ENCODE results near the gene GLP2R.
"Not testable (repeated sequence)": the region's sequence is repeated elsewhere in the genome, so short reads cannot be mapped to it uniquely, and the experiment has no call there.

Gene GLP2R

DNA sequence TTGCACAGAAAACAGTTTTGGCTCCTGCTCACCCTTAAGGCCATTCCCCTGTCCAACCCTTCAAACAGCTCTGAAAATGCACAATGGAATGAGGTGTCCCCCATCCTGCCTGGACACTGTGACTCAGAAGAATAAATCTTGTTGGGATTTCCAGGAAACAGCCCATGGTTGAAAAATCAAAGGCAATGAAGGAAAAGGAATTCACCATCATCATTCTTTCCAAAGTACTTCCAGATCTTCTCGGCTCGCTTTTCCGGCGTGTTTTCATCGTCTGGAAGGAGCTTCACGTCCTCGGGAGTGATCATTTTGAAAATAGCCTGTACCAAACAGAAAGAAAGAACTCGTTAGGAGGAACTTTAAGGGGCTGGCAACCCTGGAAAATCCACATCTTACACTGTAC is 75.1 kb downstream of the GLP2R start:
- FAIRE-seq, result no peak

DNA sequence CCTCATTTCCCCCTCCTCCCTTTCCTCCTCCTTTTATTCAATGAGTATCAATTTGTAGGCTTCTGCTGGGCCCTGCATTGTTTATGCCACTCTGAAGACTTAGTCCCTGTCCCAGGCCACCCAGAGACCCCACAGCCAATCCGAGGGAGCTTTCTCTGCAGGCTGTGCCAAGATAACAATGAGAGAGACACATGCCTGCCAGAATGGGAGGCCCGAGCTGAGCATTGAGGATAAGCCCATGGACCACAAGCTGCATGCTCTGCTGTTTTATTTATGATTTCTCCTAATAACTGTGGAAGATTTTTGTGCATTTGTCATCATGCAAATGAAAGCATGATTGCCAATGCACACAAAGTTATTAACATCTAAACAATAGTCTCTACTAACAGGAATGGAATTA is 76.4 kb downstream of the GLP2R start:
- FAIRE-seq, result no peak

DNA sequence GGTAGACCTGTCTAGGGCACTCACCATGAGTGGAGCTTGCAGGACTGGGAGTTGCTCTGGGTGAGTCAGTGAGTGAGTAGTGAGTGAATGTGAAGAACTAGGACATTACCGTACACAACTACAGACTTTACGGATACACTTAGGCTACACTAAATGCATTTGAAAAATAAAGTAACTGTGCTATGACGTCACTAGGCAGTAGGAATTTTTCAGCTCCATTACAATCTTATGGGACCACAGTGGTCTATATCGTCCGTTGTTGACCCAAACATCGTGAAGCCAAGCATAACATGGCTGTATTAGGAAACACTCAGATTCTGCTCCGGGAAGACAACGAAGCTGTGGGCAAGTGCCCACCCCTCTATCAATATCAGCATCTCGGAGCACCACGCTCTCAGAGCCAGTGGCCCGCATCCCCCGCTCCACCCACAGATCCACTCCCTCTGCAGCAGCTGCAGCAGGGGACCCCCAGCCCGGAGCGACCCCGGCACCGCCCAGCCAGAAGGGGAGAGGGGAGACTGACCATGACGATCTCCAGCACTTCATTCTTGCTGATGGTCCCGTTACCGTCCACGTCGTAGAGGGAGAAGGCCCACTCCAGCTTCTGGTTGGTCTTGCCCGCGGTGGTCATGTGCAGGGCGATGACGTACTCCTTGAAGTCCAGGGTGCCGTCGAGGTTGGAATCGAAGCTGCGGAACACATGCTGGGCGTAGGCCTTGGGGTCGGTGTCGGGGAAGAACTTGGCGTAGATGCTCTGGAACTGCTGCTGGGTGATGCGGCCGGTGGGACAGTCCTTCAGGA is 78.8 kb downstream of the GLP2R start:
- no peak for FAIRE-seq

DNA sequence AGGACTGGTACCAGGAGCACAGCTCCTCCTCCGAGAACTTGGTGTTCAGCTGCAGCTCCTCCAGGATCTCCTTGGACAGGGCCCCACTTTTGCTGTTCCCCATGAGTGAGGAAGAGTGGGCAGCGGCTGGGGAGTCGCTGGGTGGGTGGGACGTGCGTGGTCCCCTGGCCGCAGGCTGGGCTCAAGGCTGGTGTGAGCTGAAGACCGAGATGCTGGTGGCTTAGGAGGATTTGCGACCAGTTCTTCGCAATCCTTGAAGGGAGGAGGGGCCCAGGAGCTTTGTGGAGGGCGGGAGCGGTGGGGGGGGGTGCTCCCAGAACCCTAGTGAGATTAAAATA is 79.3 kb downstream of the GLP2R start, which contains the start of gene RCVRN:
Gene RCVRN, minus strand, starts transcription at position 194 of the 338 bp plus-strand sequence. Its CDS starts 91 bp downstream, at position 103.
- FAIRE-seq, result no peak

DNA sequence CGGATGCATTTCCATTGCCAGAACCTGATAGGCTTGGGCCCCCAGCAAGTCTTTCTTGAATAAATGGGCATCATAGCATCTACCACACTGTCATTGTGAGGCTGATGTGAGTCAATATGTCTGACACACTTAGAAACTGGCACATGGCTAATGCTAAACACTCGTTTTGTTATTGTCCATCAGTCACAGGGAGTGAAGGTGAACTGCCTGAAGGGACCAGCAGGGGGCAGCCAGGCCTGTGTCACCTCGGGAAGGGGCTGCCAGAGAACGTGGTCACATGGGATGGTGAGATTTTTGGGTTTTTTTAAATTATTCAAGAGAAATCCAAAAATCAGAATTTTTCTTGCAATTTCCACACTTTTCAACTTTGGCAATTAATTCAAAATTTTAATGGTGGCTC is 80.2 kb downstream of the GLP2R start:
- FAIRE-seq, result no peak

- no peak for FAIRE-seq
Measured at GRCh38 chr17:9906616-9907015, 80.9 kb downstream of the GLP2R start.

DNA sequence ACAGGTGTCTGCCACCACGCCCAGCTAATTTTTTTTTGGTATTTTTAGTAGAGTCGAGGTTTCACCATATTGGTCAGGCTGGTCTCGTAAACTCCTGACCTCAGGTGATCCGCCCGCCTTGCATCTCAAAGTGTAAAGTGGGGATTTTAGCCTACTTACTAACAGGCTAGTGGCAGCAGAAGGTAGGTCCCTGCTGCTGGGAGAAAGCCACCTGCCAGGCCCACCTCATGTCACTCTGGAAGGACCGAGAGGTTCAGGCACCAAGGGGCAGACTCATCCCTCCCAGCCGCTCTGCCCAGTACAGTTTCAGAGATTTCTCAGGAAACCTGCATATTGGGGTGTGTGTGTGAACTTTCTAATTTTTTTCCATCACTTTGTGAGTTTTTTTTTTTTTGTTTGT is 81.4 kb downstream of the GLP2R start:
- no peak for FAIRE-seq

- no peak for FAIRE-seq
Measured at GRCh38 chr17:9907883-9908648, 82.3 kb downstream of the GLP2R start.

DNA sequence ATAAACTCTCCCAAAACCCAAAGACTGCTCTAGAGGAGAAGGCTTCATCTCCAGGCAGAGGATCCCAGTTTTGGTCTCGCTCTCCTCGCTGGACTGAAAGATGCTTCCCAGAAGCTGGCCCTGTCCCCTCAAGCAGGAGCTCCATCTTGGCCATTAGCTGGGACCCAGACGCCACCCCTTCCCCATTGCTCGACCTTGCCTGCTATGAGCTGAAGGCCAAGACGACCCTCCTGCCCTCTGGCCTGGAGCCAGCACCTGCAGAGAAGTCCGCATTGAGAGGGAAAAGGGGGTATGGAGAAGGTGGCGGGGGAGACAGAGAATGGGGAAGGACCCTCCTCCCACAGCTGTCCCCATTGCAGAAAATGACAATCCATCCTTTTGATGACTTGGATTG is 82.9 kb downstream of the GLP2R start:
- no peak for FAIRE-seq

DNA sequence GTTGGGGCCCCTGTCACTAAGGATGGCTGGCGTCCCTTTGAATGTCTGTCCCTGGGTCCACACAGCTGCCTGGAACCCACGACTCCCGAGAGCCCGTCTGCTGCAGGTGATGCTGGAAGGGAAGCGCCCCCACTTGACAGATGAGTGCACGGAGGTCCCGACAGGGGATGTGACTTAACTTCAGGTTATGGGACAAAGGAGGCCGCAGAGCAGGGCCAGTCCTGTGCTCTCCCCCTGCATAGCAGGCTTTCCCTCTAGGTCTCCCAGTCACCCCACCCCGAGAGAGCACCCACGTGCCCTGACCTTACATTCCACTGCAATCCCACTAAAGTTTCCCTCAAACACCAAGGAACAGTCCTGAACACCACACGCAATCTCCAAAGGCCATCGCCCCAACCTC is 85.4 kb downstream of the GLP2R start:
- no peak for FAIRE-seq

GRCh38 chr17:9912121-9913099 is 86.7 kb downstream of the GLP2R start:
- FAIRE-seq, result no peak

DNA sequence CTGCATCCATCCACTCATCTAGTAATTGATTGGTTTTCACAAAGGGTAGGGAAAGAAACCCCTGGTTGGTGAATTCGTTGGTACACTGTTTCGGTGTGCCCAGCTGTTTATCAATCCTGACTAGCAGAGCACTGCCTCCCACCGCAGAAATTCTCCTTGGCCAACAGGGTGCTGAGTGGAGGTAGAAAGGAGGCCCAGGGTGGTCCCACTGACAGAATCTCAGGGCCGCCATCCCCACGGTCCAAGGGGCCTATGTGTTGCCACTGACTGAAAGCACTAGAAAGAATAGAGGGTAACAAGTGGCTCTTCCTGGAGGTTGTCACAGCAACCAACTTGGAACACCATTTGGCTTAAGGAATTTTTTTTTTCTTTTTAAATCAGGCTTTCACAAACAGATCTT is 87.8 kb downstream of the GLP2R start:
- FAIRE-seq, result no peak

- FAIRE-seq, result no peak
Measured at GRCh38 chr17:9916108-9916507, 90.4 kb downstream of the GLP2R start.

GRCh38 chr17:9917131-9917530 is 91.4 kb downstream of the GLP2R start:
- FAIRE-seq, result no peak

GRCh38 chr17:9917801-9918200 is 92.1 kb downstream of the GLP2R start:
- FAIRE-seq, result no peak

DNA sequence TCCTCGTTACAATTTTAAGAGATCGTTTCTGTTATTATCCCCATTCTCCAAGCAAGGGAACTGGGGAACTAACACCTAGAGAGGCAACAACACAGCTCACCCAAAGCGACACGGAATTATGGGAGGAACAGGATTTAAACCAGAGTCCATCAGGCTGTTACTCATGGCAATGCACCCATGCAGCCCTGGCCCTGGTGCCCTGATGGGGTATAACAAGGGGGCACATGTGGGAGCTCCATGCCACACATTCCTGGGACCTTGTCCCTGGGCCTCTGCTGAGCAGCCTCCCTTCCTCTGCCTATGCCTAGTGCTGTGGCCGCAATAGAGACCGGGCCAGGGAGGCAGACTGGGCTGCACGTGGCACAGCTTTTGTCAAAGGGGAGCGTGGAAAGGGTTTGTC is 92.6 kb downstream of the GLP2R start:
- no peak for FAIRE-seq

DNA sequence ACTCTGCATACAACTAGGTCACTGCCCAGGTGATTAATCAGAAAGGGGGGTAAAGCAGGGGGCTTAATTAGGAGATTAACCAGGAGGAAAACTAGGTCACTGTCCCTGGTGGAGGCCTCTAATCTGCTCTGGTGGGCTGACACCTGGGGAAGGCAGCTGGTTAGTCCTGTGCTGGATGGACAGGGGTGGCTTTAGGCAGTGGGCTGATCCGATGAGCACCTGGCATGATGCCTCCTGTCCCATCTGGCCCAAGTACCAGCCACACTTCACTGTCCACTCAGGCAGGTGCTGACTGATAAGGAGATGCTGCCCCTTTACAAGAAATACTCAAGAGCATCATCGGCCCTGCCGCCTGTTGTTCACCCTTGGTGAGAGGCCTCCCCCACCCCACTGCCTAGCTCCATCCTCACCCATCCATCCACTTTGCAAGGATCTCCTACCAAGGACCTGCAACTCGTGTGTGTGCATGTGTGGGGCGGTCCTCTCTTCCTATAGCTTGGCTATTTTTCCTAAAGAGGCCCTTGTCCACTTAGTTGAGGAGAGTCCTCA is 93.2 kb downstream of the GLP2R start:
- no peak for FAIRE-seq

- FAIRE-seq, result not testable (repeated sequence)
Measured at GRCh38 chr17:9921216-9921615, 95.5 kb downstream of the GLP2R start.

- no peak for FAIRE-seq
Measured at GRCh38 chr17:9922012-9922848, 96.5 kb downstream of the GLP2R start.

DNA sequence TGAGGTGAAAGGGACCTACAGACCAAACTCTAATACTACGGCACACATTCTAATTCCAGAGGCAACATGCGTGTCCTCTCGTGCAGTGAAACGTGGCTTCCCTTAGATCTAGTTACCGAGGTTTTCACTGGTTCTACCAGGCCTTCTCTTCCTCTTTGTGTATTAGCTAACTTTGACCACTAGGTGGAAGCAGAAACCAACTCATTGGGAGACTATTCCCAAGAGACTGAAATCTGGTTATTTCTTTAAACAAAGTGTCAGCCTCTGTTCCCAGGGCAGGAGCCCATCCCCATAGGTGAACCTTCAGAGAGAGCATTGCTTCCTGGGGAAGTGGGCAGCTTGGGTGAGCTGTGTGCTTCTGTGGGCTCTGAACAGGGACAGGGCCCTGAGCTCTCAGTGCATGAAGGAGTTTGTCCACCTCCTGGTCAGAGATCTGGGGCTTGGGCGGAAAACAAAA is 99.0 kb downstream of the GLP2R start:
- no peak for FAIRE-seq

DNA sequence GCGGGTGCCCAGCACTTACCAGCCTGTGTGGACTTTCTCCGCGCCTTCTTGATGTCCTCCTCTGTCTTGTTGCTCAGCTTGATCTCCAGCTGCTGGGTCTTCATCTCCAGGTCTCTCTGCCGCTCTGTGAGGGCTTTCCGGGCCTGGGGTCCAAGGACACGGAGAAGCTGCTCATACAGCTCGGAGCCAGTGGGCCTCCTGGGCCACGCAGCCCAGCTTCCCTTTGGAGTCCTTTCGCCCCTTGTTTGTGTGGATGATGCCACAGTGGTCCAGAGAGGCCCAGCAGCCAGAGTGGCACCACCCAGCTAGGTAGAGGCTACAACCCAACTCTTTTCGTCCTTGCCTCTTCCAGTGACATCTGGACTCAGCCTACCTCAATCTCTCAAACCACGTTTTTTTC is 99.7 kb downstream of the GLP2R start:
- no peak for FAIRE-seq

Data from G401.6 (cell line).